ENCODE measurements around the gene FLACC1.
"Not testable (repeated sequence)": the region's sequence is repeated elsewhere in the genome, so short reads cannot be mapped to it uniquely, and the experiment has no call there.

The FLACC1 gene

GRCh38 chr2:201377218-201377617 lies 20.1 kb upstream of the FLACC1 start:
- Histone ChIP-seq H3K27me3 (ENCODE audit: control insufficient read depth in 1 of 2, insufficient read depth in 2 of 2, low read length in 2 of 2) (no peaks in the 10 kb centered on the region), H3K9ac (ENCODE audit: low read depth in 1 of 2, low read length in 2 of 2) (no peak overlapping the region), H3K4me1 (ENCODE audit: control insufficient read depth in 1 of 2, insufficient read depth in 2 of 2, low read length in 2 of 2) (no peaks in the 10 kb centered on the region), H3K9me3 (ENCODE audit: control insufficient read depth in 1 of 2, low read length in 2 of 2) (no peaks in the 10 kb centered on the region), H3K4me3 (ENCODE audit: low read depth in 1 of 2, low read length in 2 of 2) (no peak overlapping the region), H3K36me3 (ENCODE audit: control insufficient read depth in 1 of 2, insufficient read depth in 2 of 2, low read length in 2 of 2) (peaks cover 7 to 13% of the 10 kb centered on the region in 2 donors), H3K27ac (ENCODE audit: low read depth, low read length) (no peak overlapping the region)

DNA sequence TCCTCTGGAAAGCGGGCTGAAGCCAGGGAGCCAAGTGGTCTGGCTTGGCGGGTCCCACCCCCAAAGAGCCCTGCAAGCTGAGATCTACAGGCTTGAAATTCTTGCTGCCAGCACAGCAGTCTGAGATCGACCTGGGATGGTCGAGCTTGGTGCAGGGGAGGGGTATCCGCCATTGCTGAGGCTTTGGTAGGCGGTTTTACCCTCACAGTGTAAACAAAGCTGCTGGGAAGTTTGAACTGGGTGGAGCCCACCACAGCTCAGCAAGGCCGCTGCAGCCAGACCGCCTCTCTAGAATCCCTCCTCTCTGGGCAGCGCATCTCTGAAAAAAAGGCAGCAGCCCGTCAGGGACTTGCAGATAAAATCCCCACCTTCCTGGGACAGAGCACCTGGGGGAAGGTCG lies 12.6 kb upstream of the FLACC1 start:
- no peak overlapping the region for H3K4me3 ChIP-seq (ENCODE audit: low read depth in 1 of 2, low read length in 2 of 2)
- H3K27me3 ChIP-seq (ENCODE audit: control insufficient read depth in 1 of 2, insufficient read depth in 2 of 2, low read length in 2 of 2) = no peaks in the 10 kb centered on the region
- no peaks in the 10 kb centered on the region for H3K4me1 ChIP-seq (ENCODE audit: control insufficient read depth in 1 of 2, insufficient read depth in 2 of 2, low read length in 2 of 2)
- no peak overlapping the region for H3K9ac ChIP-seq (ENCODE audit: low read depth in 1 of 2, low read length in 2 of 2)
- no peaks in the 10 kb centered on the region for H3K36me3 ChIP-seq (ENCODE audit: control insufficient read depth in 1 of 2, insufficient read depth in 2 of 2, low read length in 2 of 2)
- no peak overlapping the region for H3K27ac ChIP-seq (ENCODE audit: low read depth, low read length)
- H3K9me3 ChIP-seq (ENCODE audit: control insufficient read depth in 1 of 2, low read length in 2 of 2) = peaks cover 0 to 10% of the 10 kb centered on the region in 2 donors

DNA sequence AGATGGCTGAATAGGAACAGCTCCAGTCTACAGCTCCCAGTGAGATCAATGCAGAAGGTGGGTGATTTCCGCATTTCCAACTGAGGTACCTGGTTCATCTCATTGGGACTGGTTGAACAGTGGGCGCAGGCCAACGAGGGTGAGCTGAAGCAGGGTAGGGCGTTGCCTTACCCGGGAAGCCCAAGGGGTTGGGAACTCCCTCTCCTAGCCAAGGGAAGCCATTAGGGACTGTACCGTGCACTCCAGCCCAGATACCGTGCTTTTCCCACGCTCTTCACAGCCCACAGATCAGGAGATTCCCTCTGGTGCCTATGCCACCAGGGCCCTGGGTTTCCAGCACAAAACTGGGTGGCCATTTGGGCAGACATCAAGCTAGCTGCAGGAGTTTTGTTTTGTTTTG lies 12.2 kb upstream of the FLACC1 start:
- peaks cover 0 to 10% of the 10 kb centered on the region in 2 donors for H3K9me3 ChIP-seq (ENCODE audit: control insufficient read depth in 1 of 2, low read length in 2 of 2)
- H3K27me3 ChIP-seq (ENCODE audit: control insufficient read depth in 1 of 2, insufficient read depth in 2 of 2, low read length in 2 of 2); H3K36me3 ChIP-seq (ENCODE audit: control insufficient read depth in 1 of 2, insufficient read depth in 2 of 2, low read length in 2 of 2); H3K27ac ChIP-seq (ENCODE audit: low read depth, low read length); H3K4me1 ChIP-seq (ENCODE audit: control insufficient read depth in 1 of 2, insufficient read depth in 2 of 2, low read length in 2 of 2); H3K9ac ChIP-seq (ENCODE audit: low read depth in 1 of 2, low read length in 2 of 2); H3K4me3 ChIP-seq (ENCODE audit: low read depth in 1 of 2, low read length in 2 of 2): not testable (repeated sequence)

- Histone ChIP-seq H3K9me3 (ENCODE audit: control insufficient read depth in 1 of 2, low read length in 2 of 2) (peaks cover 0 to 10% of the 10 kb centered on the region in 2 donors), H3K9ac (ENCODE audit: low read depth in 1 of 2, low read length in 2 of 2) (no peak overlapping the region), H3K27me3 (ENCODE audit: control insufficient read depth in 1 of 2, insufficient read depth in 2 of 2, low read length in 2 of 2) (no peaks in the 10 kb centered on the region), H3K4me1 (ENCODE audit: control insufficient read depth in 1 of 2, insufficient read depth in 2 of 2, low read length in 2 of 2) (no peaks in the 10 kb centered on the region), H3K4me3 (ENCODE audit: low read depth in 1 of 2, low read length in 2 of 2) (no peak overlapping the region), H3K27ac (ENCODE audit: low read depth, low read length) (no peak overlapping the region), H3K36me3 (ENCODE audit: control insufficient read depth in 1 of 2, insufficient read depth in 2 of 2, low read length in 2 of 2) (no peaks in the 10 kb centered on the region)
These were observed 9.0 kb upstream of the FLACC1 start for GRCh38 chr2:201366146-201366545.

DNA sequence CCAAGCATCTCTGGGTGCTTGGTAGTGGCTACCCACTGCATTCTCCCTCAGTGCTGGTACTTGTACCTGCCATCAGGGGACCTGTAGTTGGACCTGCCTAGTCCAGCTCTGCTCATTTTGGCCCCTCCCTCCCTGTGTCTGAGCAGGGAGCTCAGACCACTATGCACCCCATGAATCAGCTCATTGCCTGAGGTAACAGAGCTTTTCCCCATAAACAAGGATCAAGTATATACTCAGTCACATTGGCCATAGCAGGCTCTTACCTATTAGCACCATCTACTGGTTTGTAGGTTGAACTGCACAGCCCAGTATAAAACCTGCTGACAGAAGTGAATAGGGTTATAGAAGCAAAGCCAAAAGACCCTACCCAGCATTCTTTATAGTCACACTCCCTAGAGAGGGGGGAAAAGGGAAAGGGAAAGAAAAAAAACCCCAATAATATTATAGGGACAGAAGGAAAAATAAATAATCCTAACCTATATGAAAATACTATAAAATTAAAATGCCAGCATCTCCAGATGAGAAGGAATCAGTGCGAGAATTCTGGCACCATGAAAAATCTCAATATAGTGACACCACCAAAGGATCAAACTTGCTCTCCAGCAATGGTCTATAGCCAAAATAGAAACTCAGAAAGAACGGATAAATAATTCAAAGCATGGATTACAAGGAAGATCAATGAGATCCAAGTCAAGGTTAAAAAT lies 6.9 kb upstream of the FLACC1 start:
- no peak overlapping the region for H3K9ac ChIP-seq (ENCODE audit: low read depth in 1 of 2, low read length in 2 of 2)
- no peaks in the 10 kb centered on the region for H3K4me1 ChIP-seq (ENCODE audit: control insufficient read depth in 1 of 2, insufficient read depth in 2 of 2, low read length in 2 of 2)
- no peak overlapping the region for H3K27ac ChIP-seq (ENCODE audit: low read depth, low read length)
- H3K36me3 ChIP-seq (ENCODE audit: control insufficient read depth in 1 of 2, insufficient read depth in 2 of 2, low read length in 2 of 2) = peaks cover 0 to 4% of the 10 kb centered on the region in 2 donors
- no peak overlapping the region for H3K4me3 ChIP-seq (ENCODE audit: low read depth in 1 of 2, low read length in 2 of 2)
- peaks cover 0 to 10% of the 10 kb centered on the region in 2 donors for H3K9me3 ChIP-seq (ENCODE audit: control insufficient read depth in 1 of 2, low read length in 2 of 2)
- H3K27me3 ChIP-seq (ENCODE audit: control insufficient read depth in 1 of 2, insufficient read depth in 2 of 2, low read length in 2 of 2) = no peaks in the 10 kb centered on the region

DNA sequence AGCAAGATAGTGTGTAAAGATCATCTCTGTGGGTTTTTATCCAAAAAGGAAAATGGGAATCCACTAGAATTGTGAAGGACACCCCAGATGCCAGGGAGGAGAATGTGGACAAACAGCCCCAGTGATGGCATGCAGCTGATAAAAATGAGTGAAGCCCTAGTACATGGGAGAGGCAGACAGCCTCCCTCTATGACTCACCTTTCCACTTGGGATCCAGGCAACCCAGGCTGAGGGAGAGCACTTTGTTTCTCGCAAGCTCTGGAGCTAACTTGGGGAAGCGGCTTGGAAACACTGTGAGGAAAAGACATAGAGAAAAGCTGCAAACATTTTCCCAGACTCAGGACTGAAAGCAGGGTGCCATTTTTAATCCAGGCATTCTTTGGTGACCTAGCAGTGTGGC lies 5.3 kb upstream of the FLACC1 start:
- Histone ChIP-seq H3K9me3 (ENCODE audit: control insufficient read depth in 1 of 2, low read length in 2 of 2) (peaks cover 0 to 7% of the 10 kb centered on the region in 2 donors), H3K4me1 (ENCODE audit: control insufficient read depth in 1 of 2, insufficient read depth in 2 of 2, low read length in 2 of 2) (no peaks in the 10 kb centered on the region), H3K27me3 (ENCODE audit: control insufficient read depth in 1 of 2, insufficient read depth in 2 of 2, low read length in 2 of 2) (no peaks in the 10 kb centered on the region), H3K4me3 (ENCODE audit: low read depth in 1 of 2, low read length in 2 of 2) (no peak overlapping the region), H3K27ac (ENCODE audit: low read depth, low read length) (no peak overlapping the region), H3K9ac (ENCODE audit: low read depth in 1 of 2, low read length in 2 of 2) (no peak overlapping the region), H3K36me3 (ENCODE audit: control insufficient read depth in 1 of 2, insufficient read depth in 2 of 2, low read length in 2 of 2) (peaks cover 0 to 6% of the 10 kb centered on the region in 2 donors)

DNA sequence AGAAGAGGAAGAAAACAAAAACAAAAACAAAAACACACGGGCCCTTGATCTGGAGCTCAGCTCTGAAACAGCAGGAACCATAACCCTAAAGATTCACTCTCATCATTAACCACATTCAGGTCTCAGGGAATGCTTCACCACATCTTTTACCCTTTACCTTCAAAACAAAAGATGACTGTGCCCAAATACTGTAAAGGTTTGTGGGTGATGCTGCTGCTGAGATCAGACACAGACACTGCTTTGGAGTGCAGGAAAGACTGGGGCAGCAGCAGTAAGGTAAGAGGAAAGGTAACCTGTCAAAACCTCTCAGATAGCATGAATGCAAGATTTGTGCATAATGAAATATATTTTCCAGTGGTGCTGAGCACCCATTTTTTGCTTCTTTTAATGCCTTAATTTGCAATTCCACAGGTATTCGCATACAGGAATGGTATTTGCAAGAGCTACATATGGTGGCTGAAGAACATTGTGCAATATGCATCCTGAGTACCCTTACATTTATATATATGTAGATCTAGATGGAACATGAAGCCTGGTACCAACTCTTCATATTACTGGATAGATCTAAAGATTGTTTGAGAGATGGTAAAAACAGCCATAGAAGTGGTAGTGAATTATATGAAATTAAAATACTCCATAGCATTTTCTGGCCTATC lies 4.1 kb upstream of the FLACC1 start:
- Histone ChIP-seq H3K36me3 (ENCODE audit: control insufficient read depth in 1 of 2, insufficient read depth in 2 of 2, low read length in 2 of 2) (peaks cover 0 to 6% of the 10 kb centered on the region in 2 donors), H3K9me3 (ENCODE audit: control insufficient read depth in 1 of 2, low read length in 2 of 2) (no peaks in the 10 kb centered on the region), H3K27ac (ENCODE audit: low read depth, low read length) (no peak overlapping the region), H3K4me3 (ENCODE audit: low read depth in 1 of 2, low read length in 2 of 2) (no peak overlapping the region), H3K27me3 (ENCODE audit: control insufficient read depth in 1 of 2, insufficient read depth in 2 of 2, low read length in 2 of 2) (no peaks in the 10 kb centered on the region), H3K4me1 (ENCODE audit: control insufficient read depth in 1 of 2, insufficient read depth in 2 of 2, low read length in 2 of 2) (peaks cover 0 to 3% of the 10 kb centered on the region in 2 donors), H3K9ac (ENCODE audit: low read depth in 1 of 2, low read length in 2 of 2) (no peak overlapping the region)

- H3K9ac ChIP-seq (ENCODE audit: low read depth in 1 of 2, low read length in 2 of 2) = no peak overlapping the region
- H3K27ac ChIP-seq (ENCODE audit: low read depth, low read length) = no peak overlapping the region
- peaks cover 0 to 6% of the 10 kb centered on the region in 2 donors for H3K36me3 ChIP-seq (ENCODE audit: control insufficient read depth in 1 of 2, insufficient read depth in 2 of 2, low read length in 2 of 2)
- H3K4me1 ChIP-seq (ENCODE audit: control insufficient read depth in 1 of 2, insufficient read depth in 2 of 2, low read length in 2 of 2) = peaks cover 0 to 3% of the 10 kb centered on the region in 2 donors
- no peak overlapping the region for H3K4me3 ChIP-seq (ENCODE audit: low read depth in 1 of 2, low read length in 2 of 2)
- no peaks in the 10 kb centered on the region for H3K9me3 ChIP-seq (ENCODE audit: control insufficient read depth in 1 of 2, low read length in 2 of 2)
- no peaks in the 10 kb centered on the region for H3K27me3 ChIP-seq (ENCODE audit: control insufficient read depth in 1 of 2, insufficient read depth in 2 of 2, low read length in 2 of 2)
These were observed 3.1 kb upstream of the FLACC1 start for GRCh38 chr2:201360256-201360655.

DNA sequence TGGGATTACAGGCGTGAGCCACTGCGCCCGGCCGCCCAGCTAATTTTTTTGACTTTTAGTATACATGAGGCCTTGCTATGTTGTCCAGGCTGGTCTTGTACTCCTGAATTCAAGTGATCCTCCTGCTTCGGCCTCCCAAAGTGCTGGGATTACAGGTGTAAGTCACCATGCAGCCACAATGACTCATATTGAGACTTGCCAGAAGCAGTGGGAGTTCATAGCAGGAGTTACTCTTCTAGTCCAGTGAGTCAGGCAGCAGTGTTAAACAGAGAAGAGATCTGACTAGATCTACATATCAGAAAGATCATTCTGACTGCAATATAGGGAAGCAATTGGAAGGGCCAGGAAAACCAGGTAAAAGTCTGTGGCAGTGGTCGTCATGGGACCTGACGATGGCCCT lies 1.5 kb upstream of the FLACC1 start:
- no peak overlapping the region for H3K9ac ChIP-seq (ENCODE audit: low read depth in 1 of 2, low read length in 2 of 2)
- H3K4me1 ChIP-seq (ENCODE audit: control insufficient read depth in 1 of 2, insufficient read depth in 2 of 2, low read length in 2 of 2) = peaks cover 0 to 3% of the 10 kb centered on the region in 2 donors
- H3K4me3 ChIP-seq (ENCODE audit: low read depth in 1 of 2, low read length in 2 of 2) = no peak overlapping the region
- H3K9me3 ChIP-seq (ENCODE audit: control insufficient read depth in 1 of 2, low read length in 2 of 2) = no peaks in the 10 kb centered on the region
- peaks cover 0 to 6% of the 10 kb centered on the region in 2 donors for H3K36me3 ChIP-seq (ENCODE audit: control insufficient read depth in 1 of 2, insufficient read depth in 2 of 2, low read length in 2 of 2)
- no peak overlapping the region for H3K27ac ChIP-seq (ENCODE audit: low read depth, low read length)
- H3K27me3 ChIP-seq (ENCODE audit: control insufficient read depth in 1 of 2, insufficient read depth in 2 of 2, low read length in 2 of 2) = no peaks in the 10 kb centered on the region

DNA sequence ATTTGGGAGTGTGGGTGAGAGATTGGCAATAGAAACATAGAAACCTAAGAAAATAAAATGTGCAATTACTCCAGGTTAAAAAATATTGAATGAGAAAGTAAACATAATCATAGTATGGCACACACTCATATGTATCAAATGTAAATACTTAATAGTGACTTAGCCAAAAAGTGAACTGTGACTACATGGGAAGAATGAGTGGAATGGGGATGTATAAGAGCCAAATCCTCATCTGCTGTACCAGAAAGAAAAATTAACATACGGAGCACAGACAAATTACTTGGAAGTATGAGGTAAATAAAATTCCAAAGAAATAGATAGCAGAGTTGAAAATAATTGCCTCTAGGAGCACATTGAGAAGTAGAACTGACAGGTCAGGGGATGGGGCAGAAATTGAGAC lies 4.0 kb downstream of the FLACC1 start:
- no peak overlapping the region for H3K4me3 ChIP-seq (ENCODE audit: low read depth in 1 of 2, low read length in 2 of 2)
- no peaks in the 10 kb centered on the region for H3K27me3 ChIP-seq (ENCODE audit: control insufficient read depth in 1 of 2, insufficient read depth in 2 of 2, low read length in 2 of 2)
- peaks cover 0 to 3% of the 10 kb centered on the region in 2 donors for H3K4me1 ChIP-seq (ENCODE audit: control insufficient read depth in 1 of 2, insufficient read depth in 2 of 2, low read length in 2 of 2)
- no peak overlapping the region for H3K27ac ChIP-seq (ENCODE audit: low read depth, low read length)
- no peaks in the 10 kb centered on the region for H3K36me3 ChIP-seq (ENCODE audit: control insufficient read depth in 1 of 2, insufficient read depth in 2 of 2, low read length in 2 of 2)
- H3K9ac ChIP-seq (ENCODE audit: low read depth in 1 of 2, low read length in 2 of 2) = no peak overlapping the region
- no peaks in the 10 kb centered on the region for H3K9me3 ChIP-seq (ENCODE audit: control insufficient read depth in 1 of 2, low read length in 2 of 2)
